Body of pancreas (tissue), 4 donors: ENCODE measurements around the gene RUNX3.

Source experiments
- CTCF ChIP-seq, 7 experiments: fragments of 450-650 bp in 4 of 7; fragments of 200-600 bp in 3 of 7; sonication (generic) in 3 of 7; IDR thresholded peaks; one replicate each; pipeline ENCODE4 v1.5.1; 2016 to 2019; ENCODE audit warnings: antibody characterized with exemption in 7 of 7
- POLR2A ChIP-seq, 3 donors: fragments of 450-650 bp; IDR thresholded peaks; one replicate each; pipeline ENCODE4 v1.6.1; 2016; ENCODE audit warnings: antibody characterized with exemption in 3 of 3, mild to moderate bottlenecking in 2 of 3

DNA sequence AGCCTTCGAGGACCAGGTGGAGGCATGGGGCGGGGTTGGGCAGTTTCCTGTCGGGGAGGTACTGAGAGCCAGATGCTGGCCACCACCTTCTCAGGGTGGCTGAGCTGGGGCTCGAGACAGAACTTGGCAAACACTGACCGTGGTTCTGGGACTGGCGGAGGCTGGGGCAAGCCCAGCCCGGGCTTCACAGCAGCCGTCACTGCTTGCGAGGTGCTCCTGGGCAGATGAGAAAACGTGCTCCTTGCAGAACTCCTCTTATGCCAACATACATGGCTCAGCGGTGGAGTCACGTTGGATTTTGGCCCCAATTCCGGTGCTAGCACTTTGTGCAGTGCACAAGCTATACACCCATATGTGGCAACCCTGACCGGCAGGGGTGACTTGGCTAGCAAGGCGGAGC lies 69.2 kb downstream of the RUNX3 start:
- TF ChIP-seq POLR2A (IDR thresholded peaks at IDR 0.05) (no peak), CTCF (IDR thresholded peaks at IDR 0.05) (no peak)
